AG04450 (cell line): ENCODE measurements around the gene CUL2. TPM values are rescaled to one million over a fixed set of nuclear protein-coding genes. Genes with fewer than 3 reads are reported as not detected.

Source experiments
- CTCF ChIA-PET: fragments of 300-600, 350-600 bp; formaldehyde crosslinking; extraction: SDS; loops from one replicate; lab custom pipeline; 2022; ENCODE audit warnings: antibody characterized with exemption, inconsistent platforms; lab: Charles Lee
- POLR2A ChIA-PET: fragments of 350-600 bp; formaldehyde crosslinking; extraction: SDS; loops from one replicate; lab custom pipeline; 2021; ENCODE audit warnings: antibody characterized with exemption, inconsistent platforms; lab: Yijun Ruan, JAX
- DNase-seq: peaks from one replicate; pipeline ENCODE4 v3.0.0-alpha.2; 2011; ENCODE audit warnings: low read depth, low spot score
- H3K27ac ChIP-seq: one replicate; pipeline ENCODE4 v1.5.1; 2012; ENCODE audit warnings: low read depth, low read length, control low read depth
- H3K27me3 ChIP-seq: one replicate; pipeline ENCODE4 v1.6.0; 2012; ENCODE audit warnings: low read length; ENCODE audit not compliant: control insufficient read depth, insufficient read depth
- H3K4me3 ChIP-seq: 2 replicates; pipeline ENCODE4 v1.5.1; 2011; ENCODE audit warnings: mild to moderate bottlenecking, low read depth, low read length, control low read depth
- H3K9me3 ChIP-seq: 2 replicates; pipeline ENCODE4 v1.5.1; 2012; ENCODE audit warnings: low read length; ENCODE audit not compliant: control insufficient read depth, insufficient read depth
- polyA plus RNA-seq: library from polyadenylated mRNA; depleted of rRNA; stranded (reverse); fragments of >200 nt; gene quantifications from 2 replicates; pipeline ENCODE4 v1.2.3, GENCODE V29; 2011
- TF ChIP-seq, protein P1 (sequence below): IDR thresholded peaks from 2 replicates; pipeline ENCODE4 v1.5.1; 2011; ENCODE audit warnings: low read depth, low read length, control low read depth, inconsistent platforms

Gene CUL2
- polyA plus RNA-seq, 1 experiment, result 37.9 TPM

DNA sequence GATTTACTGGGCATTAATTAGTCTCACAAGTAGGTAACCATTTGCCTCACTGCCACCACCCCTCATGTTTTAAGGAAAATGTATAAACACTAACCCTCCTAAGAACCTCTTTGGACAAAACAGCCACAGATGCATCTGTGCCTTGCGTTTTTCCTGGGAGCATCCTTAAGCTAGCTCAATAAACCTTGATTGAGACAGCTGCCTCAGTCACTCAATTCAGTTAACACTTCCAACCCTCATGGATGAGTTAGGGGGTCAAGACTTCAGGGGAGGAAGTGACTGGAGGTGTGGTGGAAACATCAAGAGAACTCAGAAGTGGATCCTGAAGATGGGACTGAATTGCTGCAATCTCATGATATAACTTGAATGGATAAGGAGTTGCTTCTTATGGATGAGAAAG lies 31.5 kb downstream of the CUL2 start:
- Histone ChIP-seq H3K27ac (peak overlapping the region; percentile 83), H3K4me3 (no peak overlapping the region), H3K27me3 (no peaks in the 10 kb centered on the region), H3K9me3 (no peaks in the 10 kb centered on the region)
- ChIA-PET POLR2A (no interaction called here), CTCF (no interaction called here)
- DNase-seq, result no peak
- TF ChIP-seq, protein P1, sequence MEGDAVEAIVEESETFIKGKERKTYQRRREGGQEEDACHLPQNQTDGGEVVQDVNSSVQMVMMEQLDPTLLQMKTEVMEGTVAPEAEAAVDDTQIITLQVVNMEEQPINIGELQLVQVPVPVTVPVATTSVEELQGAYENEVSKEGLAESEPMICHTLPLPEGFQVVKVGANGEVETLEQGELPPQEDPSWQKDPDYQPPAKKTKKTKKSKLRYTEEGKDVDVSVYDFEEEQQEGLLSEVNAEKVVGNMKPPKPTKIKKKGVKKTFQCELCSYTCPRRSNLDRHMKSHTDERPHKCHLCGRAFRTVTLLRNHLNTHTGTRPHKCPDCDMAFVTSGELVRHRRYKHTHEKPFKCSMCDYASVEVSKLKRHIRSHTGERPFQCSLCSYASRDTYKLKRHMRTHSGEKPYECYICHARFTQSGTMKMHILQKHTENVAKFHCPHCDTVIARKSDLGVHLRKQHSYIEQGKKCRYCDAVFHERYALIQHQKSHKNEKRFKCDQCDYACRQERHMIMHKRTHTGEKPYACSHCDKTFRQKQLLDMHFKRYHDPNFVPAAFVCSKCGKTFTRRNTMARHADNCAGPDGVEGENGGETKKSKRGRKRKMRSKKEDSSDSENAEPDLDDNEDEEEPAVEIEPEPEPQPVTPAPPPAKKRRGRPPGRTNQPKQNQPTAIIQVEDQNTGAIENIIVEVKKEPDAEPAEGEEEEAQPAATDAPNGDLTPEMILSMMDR, result no peak

DNA sequence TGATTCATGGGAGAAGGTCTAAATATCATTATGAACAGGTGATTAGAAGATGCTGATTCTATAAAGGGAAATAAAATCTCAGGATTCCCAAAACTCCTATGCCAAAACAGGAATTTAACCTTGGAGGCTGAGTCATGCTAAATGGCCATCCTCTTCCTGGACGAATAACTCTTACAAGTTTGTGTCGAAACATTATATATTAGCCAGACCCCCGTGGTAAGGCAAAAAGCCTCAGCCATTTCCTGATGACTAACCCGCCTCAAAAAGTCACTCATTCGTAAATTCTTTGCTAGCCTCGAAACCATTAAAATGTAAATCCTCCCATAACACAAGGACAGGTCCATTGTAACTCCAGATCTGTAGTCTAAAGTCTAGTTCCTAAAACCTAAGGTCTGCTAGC lies 32.0 kb downstream of the CUL2 start:
- no peak overlapping the region for H3K4me3 ChIP-seq
- peak; percentile 64 for DNase-seq
- TF ChIP-seq, protein P1, result no peak
- no peaks in the 10 kb centered on the region for H3K27me3 ChIP-seq
- H3K27ac ChIP-seq, result peak overlapping the region; percentile 83
- H3K9me3 ChIP-seq, result no peaks in the 10 kb centered on the region
- ChIA-PET CTCF (no interaction called here), POLR2A (no interaction called here)

- no peaks in the 10 kb centered on the region for H3K27me3 ChIP-seq
- CTCF ChIA-PET, result no interaction called here
These were observed 33.5 kb downstream of the CUL2 start for GRCh38 chr10:35056686-35057085.

GRCh38 chr10:35056133-35056532 lies 34.0 kb downstream of the CUL2 start:
- CTCF ChIA-PET, result no interaction called here
- no peak overlapping the region for H3K4me3 ChIP-seq
- TF ChIP-seq, protein P1, result no peak
- no peak for DNase-seq
- no peaks in the 10 kb centered on the region for H3K27me3 ChIP-seq
- no peak overlapping the region for H3K27ac ChIP-seq
- POLR2A ChIA-PET, result no interaction called here
- no peaks in the 10 kb centered on the region; the same call in 1 of the 2 replicates for H3K9me3 ChIP-seq

More at GRCh38 chr10:35056686-35057085, 33.5 kb downstream of the CUL2 start:
- H3K9me3 ChIP-seq, result no peaks in the 10 kb centered on the region
- no peak for DNase-seq
- TF ChIP-seq, protein P1, result no peak
- H3K27ac ChIP-seq, result no peak overlapping the region
- H3K4me3 ChIP-seq, result no peak overlapping the region
- POLR2A ChIA-PET, result no interaction called here

- no peak for DNase-seq
- H3K27me3 ChIP-seq, result no peaks in the 10 kb centered on the region
- TF ChIP-seq, protein P1, result no peak
- ChIA-PET POLR2A (no interaction called here), CTCF (no interaction called here)
- no peaks in the 10 kb centered on the region; the same call in 1 of the 2 replicates for H3K9me3 ChIP-seq
- H3K4me3 ChIP-seq, result no peak overlapping the region
- H3K27ac ChIP-seq, result no peak overlapping the region
These were observed 39.6 kb downstream of the CUL2 start for GRCh38 chr10:35050568-35050967.
